ENCODE measurements around the gene EPHA3.

- TF ChIP-seq, protein P1, sequence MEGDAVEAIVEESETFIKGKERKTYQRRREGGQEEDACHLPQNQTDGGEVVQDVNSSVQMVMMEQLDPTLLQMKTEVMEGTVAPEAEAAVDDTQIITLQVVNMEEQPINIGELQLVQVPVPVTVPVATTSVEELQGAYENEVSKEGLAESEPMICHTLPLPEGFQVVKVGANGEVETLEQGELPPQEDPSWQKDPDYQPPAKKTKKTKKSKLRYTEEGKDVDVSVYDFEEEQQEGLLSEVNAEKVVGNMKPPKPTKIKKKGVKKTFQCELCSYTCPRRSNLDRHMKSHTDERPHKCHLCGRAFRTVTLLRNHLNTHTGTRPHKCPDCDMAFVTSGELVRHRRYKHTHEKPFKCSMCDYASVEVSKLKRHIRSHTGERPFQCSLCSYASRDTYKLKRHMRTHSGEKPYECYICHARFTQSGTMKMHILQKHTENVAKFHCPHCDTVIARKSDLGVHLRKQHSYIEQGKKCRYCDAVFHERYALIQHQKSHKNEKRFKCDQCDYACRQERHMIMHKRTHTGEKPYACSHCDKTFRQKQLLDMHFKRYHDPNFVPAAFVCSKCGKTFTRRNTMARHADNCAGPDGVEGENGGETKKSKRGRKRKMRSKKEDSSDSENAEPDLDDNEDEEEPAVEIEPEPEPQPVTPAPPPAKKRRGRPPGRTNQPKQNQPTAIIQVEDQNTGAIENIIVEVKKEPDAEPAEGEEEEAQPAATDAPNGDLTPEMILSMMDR (conservative IDR thresholded peaks at IDR 0.05) = no peak
- no peak for TF ChIP-seq ZFX (IDR thresholded peaks at IDR 0.05)
Observed at GRCh38 chr3:89306540-89306939, 199.1 kb downstream of the EPHA3 start.

All from C4-2B (cell line).